D721Med (cell line): ENCODE measurements around the gene COASY.

Experiments used
- DNase-seq: peaks from one replicate; pipeline ENCODE4 v3.0.0; 2011; ENCODE audit warnings: low spot score; ENCODE audit not compliant: insufficient read length
- FAIRE-seq: peaks from 2 replicates; lab custom pipeline; 2011; peaks lifted over from hg19 to GRCh38; lab: Jason Lieb, UNC
- TF ChIP-seq, protein P1 (sequence below): IDR thresholded peaks from 2 replicates; pipeline ENCODE4 v1.5.1; 2012; ENCODE audit warnings: mild to moderate bottlenecking, control low read depth; ENCODE audit not compliant: insufficient read depth; ENCODE audit errors: missing control alignments

The COASY gene

GRCh38 chr17:42568341-42569111 lies 6.6 kb downstream of the COASY start:
- FAIRE-seq (no peak), DNase-seq (no peak)
- TF ChIP-seq, protein P1, sequence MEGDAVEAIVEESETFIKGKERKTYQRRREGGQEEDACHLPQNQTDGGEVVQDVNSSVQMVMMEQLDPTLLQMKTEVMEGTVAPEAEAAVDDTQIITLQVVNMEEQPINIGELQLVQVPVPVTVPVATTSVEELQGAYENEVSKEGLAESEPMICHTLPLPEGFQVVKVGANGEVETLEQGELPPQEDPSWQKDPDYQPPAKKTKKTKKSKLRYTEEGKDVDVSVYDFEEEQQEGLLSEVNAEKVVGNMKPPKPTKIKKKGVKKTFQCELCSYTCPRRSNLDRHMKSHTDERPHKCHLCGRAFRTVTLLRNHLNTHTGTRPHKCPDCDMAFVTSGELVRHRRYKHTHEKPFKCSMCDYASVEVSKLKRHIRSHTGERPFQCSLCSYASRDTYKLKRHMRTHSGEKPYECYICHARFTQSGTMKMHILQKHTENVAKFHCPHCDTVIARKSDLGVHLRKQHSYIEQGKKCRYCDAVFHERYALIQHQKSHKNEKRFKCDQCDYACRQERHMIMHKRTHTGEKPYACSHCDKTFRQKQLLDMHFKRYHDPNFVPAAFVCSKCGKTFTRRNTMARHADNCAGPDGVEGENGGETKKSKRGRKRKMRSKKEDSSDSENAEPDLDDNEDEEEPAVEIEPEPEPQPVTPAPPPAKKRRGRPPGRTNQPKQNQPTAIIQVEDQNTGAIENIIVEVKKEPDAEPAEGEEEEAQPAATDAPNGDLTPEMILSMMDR = no peak

DNA sequence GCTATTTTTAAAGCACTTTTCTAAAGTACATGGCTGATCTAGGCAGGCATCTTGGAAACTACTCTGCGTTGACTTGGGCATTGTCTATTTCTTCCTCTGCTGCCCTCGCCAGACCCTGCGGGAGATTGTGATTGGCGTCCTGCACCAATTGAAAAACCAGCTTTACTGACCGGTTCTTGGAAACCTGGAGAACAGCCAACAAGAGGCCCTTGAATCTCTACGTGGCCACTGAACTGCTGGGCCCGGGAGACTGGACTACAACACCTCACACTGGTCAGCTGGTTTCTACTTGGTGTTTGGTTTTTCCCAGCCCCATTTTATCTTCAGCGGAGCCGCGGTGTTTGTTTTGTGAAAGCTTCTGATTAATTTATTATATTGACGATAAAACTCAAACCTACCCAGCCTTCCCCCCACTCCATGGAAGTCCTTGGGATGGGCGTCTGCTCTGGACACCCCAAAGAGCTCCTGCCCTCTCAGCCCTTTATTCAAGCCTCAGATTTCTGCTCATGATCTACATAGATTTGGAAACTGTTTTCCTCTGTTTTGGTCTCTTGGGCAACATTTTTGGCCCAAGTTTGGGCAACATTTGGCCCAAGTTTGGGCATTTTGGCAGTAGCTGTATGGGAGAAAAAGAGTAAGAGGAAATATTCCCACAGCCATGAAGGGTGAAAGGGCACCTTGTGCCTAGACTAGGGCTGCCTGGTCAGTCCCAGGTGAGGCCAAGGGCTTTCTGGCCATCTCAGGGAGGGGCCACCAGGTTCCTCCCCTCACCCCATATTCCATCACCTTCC lies 9.7 kb downstream of the COASY start:
- DNase-seq (no peak), FAIRE-seq (no peak)
- TF ChIP-seq, protein P1 = no peak

DNA sequence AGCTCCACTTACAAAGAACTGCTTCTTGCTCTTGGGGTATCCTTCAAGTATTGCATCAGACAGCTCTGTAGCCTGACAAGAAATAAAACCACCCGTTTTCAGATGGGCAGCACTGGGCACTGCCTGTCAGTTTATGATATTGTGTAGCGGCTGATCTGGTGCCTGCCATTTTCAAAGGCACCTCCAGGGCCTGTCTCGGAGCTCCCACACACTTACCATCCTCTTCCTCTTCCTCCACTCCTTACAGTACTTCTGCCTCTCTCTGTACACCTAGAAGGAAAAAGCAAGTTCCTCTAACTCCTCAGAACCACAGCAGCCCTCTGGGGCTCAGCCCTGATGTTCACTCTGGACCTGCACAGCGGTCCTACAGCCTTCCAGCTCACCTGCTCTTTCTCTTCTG lies 11.1 kb downstream of the COASY start:
- FAIRE-seq (no peak), DNase-seq (no peak)
- TF ChIP-seq, protein P1 = no peak

DNA sequence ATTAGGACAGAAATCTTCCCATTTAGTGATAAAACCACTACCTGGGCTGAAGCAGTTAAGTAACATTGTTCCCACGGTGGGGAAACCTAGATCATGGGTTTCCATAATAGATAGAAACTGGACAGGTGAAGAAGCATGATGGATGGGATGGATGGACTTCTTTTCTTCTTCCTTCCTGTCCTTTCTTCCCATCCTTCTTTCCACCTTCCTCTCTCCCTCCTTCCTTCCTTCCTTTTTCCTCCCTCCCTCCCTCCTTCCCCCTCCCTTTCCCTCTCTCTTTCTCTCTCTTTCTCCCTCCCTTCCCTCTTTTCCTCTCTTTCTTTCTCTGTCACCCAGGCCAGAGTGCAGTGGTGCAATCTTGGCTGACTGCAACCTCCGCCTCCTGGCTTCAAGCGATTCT lies 12.5 kb downstream of the COASY start:
- FAIRE-seq (no peak), DNase-seq (no peak)
- TF ChIP-seq, protein P1 = no peak

DNA sequence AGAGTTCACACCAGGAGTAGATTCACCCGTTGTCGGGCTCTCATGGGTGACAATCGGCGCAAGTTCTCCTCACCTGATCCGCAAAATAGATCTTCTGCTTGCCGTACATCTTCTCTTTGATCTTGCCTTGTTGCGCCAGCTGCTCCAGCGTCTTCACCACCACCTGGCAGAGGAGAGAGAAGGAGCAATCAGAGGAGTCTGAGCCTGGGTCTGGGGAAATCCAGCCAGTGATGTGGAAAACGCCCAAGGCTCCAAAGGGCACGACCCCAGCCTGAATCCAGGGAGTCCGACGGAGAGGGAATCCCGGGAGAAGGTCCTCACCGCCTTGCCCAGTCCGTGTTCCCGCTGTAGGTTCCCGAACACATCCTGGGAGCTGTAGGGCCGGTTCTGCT lies 15.2 kb downstream of the COASY start:
- DNase-seq = no peak
- TF ChIP-seq, protein P1 = no peak
- FAIRE-seq = no peak

GRCh38 chr17:42577532-42578281 lies 15.8 kb downstream of the COASY start, which contains the start of gene PSMC3IP:
PSMC3IP (minus strand) TSS chr17:42577729; CDS start chr17:42577686, 43 bp downstream.
- no peak for FAIRE-seq
- peak; percentile 96 for DNase-seq
- TF ChIP-seq, protein P1 = peak; percentile 42
